PFSK-1 (cell line): ENCODE measurements around the gene P4HTM.

Experiments
- FOXP2 ChIP-seq: optimal IDR thresholded peaks from 2 replicates; pipeline ENCODE3; 2011; ENCODE audit warnings: borderline replicate concordance, control low read depth, inconsistent platforms; ENCODE audit not compliant: insufficient read depth; ENCODE audit errors: extremely low read length, extremely low read depth
- POLR2AphosphoS5 ChIP-seq: IDR thresholded peaks from 2 replicates; pipeline ENCODE4 v1.6.1; 2012; ENCODE audit warnings: low read depth, mild to moderate bottlenecking, control low read depth, low read length, moderate library complexity
- SIN3A ChIP-seq: IDR thresholded peaks from 2 replicates; pipeline ENCODE4 v1.6.1; 2012; ENCODE audit warnings: mild to moderate bottlenecking, low read length, moderate library complexity, borderline replicate concordance; ENCODE audit not compliant: insufficient read depth
- TAF1 ChIP-seq: IDR thresholded peaks from 2 replicates; pipeline ENCODE4 v1.6.1; 2012; ENCODE audit warnings: low read length, control low read depth, borderline replicate concordance; ENCODE audit not compliant: insufficient read depth
- TF ChIP-seq, protein P1 (sequence below), 2 experiments: IDR thresholded peaks; 2 replicates each; pipeline versions ENCODE4 v1.6.1 to v1.8.0; 2011 to 2012; ENCODE audit warnings: low read depth in 2 of 2, low read length in 2 of 2, control low read depth in 1 of 2, inconsistent platforms in 1 of 2, mild to moderate bottlenecking in 1 of 2, moderate library complexity in 1 of 2; ENCODE audit not compliant: insufficient read depth in 1 of 2

P4HTM gene

DNA sequence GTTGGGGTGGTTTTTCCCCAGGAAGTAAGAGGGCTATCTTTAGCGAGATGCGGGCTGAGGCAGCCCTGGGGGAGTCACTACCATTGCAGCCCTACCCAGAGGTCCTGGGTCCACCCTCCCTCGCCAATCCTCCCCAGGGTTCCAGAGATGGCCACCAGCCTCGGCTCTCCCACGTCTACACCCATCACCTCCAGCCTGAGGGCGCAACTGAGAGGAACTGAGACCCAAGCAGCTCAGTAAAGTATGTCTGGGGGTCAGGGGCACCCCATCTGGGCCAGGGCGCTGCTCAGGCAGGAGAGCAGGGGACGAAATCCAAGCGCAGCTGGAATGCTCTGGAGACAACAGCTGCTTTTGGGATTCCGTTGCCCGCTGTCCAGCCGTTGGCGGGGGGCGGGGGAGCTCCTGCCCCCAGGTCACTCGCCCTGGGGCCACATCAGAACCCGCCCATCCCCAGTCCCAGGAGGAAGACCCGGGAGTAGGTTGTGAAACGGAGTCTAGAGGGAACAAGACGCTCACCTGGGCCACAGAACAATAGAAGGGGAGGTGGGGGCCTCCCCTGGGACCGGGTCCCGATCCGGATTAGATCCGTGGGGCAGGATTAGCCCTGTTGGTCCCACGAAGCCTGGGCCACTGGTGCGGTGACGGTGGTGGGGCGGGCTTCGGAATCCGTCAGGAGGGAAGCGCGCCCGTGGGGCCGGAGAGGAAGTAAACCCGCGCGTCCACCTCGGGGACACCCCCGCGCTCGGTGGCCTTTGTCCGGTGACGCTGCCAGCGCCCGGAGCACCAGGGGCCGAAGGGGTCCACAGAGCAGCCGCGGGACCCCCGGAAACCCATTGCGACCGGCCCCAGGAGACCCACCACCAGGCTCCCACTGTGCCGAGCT, 30.5 kb downstream of the P4HTM start:
- TF ChIP-seq POLR2AphosphoS5 (no peak; the same call in 1 of the 2 replicates), TAF1 (no peak), SIN3A (no peak), FOXP2 (no peak)

DNA sequence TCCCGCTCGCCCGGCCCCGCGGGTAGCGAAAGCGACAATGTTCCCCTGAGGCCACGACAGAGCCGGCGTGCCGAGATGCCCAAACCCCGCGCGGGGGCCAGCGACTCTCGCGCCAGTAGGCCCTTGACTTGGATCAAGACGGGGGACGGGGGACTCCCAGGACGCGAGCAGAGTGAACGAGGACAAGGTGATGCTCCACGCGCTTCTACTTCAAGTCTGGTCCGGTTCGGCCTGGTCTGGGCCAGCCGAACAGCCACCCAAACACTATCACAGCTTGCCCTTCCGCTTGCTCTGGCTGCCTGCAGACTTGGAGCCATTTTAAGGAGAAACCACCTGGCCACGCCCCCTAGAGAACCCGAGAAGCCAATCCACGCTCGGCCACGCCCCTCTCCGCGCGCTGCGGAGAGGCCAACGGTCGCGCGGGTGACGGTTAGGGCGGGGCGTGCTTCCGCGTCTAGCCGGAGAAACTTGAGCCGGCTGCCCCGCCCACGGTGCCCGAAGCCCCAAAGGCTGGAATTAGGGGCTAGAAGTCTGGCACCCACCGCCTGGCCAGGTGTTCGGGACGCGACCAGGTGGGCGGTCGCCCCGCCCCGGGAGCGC, 31.3 kb downstream of the P4HTM start:
- TF ChIP-seq, protein P1, sequence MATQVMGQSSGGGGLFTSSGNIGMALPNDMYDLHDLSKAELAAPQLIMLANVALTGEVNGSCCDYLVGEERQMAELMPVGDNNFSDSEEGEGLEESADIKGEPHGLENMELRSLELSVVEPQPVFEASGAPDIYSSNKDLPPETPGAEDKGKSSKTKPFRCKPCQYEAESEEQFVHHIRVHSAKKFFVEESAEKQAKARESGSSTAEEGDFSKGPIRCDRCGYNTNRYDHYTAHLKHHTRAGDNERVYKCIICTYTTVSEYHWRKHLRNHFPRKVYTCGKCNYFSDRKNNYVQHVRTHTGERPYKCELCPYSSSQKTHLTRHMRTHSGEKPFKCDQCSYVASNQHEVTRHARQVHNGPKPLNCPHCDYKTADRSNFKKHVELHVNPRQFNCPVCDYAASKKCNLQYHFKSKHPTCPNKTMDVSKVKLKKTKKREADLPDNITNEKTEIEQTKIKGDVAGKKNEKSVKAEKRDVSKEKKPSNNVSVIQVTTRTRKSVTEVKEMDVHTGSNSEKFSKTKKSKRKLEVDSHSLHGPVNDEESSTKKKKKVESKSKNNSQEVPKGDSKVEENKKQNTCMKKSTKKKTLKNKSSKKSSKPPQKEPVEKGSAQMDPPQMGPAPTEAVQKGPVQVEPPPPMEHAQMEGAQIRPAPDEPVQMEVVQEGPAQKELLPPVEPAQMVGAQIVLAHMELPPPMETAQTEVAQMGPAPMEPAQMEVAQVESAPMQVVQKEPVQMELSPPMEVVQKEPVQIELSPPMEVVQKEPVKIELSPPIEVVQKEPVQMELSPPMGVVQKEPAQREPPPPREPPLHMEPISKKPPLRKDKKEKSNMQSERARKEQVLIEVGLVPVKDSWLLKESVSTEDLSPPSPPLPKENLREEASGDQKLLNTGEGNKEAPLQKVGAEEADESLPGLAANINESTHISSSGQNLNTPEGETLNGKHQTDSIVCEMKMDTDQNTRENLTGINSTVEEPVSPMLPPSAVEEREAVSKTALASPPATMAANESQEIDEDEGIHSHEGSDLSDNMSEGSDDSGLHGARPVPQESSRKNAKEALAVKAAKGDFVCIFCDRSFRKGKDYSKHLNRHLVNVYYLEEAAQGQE (IDR thresholded peaks at IDR 0.05; ENCODE audit: insufficient read depth in 1 of 2, low read depth in 2 of 2, low read length in 2 of 2): peak in 1 of 2 experiments; percentile 67; a peak in 2 of 4 replicates
- TF ChIP-seq SIN3A (0 out of 2 replicates have a peak, but pooled peaks have one; percentile 30), FOXP2 (no peak), TAF1 (peak; percentile 95), POLR2AphosphoS5 (peak; percentile 96)

DNA sequence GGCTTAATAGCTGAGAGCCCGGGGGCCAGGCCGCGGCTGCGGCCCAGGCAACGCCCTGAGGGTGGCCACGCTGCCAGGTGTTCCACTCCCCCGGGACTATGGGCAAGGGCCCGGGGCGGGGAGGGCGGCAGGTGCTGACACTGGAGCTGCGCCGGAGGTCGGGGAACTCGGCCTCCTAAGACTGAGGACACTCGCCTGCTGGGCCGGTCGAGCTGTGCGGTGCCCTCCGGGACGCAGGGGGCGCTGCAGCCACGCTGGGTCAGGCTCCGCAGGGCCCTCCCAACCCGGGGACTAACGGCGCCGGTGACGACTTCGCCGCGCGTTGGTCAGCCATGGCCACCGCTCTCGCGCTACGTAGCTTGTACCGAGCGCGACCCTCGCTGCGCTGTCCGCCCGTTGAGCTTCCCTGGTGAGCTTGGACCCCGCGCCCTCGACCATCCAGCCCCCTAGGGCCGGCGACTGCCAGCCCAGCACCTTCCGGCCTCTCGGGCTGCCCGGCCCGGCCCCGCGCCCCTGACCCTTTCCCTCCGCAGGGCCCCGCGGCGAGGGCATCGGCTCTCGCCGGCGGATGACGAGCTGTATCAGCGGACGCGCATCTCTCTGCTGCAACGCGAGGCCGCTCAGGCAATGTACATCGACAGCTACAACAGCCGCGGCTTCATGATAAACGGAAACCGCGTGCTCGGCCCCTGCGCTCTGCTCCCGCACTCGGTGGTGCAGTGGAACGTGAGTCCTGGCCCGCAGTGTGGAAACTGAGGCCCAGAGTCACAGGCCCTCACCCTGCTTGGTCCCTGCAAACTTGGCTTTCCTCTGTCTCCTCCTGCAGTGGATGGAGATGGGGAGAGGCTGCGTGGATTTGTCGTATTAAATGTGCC, 32.0 kb downstream of the P4HTM start, which contains the start of gene NDUFAF3:
NDUFAF3 (plus strand) TSS at position 309 of the 875 bp plus-strand sequence; CDS start at position 333, 24 bp downstream.
- TF ChIP-seq, protein P1 (IDR thresholded peaks at IDR 0.05; ENCODE audit: insufficient read depth in 1 of 2, low read depth in 2 of 2, low read length in 2 of 2): peak in 1 of 2 experiments; percentile 47; a peak in 1 of 4 replicates
- TF ChIP-seq TAF1 (no peak; the same call in 1 of the 2 replicates), POLR2AphosphoS5 (peak; percentile 71), FOXP2 (no peak), SIN3A (peak; percentile 20; the same call in 1 of the 2 replicates)

DNA sequence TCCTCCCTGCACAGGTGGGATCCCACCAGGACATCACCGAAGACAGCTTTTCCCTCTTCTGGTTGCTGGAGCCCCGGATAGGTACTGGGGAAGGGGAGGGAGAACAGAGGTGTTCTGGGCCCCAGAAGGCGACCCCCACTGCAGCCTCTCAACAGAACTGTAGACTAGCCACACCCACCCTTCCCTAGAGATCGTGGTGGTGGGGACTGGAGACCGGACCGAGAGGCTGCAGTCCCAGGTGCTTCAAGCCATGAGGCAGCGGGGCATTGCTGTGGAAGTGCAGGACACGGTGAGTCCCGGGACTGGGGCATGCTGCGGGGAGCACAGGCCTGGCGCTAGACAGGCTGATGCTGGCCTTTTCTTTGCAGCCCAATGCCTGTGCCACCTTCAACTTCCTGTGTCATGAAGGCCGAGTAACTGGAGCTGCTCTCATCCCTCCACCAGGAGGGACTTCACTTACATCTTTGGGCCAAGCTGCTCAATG, 32.7 kb downstream of the P4HTM start:
- TF ChIP-seq FOXP2 (no peak), POLR2AphosphoS5 (no peak), SIN3A (no peak), TAF1 (no peak)
- TF ChIP-seq, protein P1 (IDR thresholded peaks at IDR 0.05; ENCODE audit: insufficient read depth in 1 of 2, low read depth in 2 of 2, low read length in 2 of 2): no peak
